ENCODE data around the gene HNF4A. TPM values are rescaled to one million over a fixed set of nuclear protein-coding genes. Genes with fewer than 3 reads are reported as not detected.

HNF4A gene
- total RNA-seq, 1 donor, result not detected

DNA sequence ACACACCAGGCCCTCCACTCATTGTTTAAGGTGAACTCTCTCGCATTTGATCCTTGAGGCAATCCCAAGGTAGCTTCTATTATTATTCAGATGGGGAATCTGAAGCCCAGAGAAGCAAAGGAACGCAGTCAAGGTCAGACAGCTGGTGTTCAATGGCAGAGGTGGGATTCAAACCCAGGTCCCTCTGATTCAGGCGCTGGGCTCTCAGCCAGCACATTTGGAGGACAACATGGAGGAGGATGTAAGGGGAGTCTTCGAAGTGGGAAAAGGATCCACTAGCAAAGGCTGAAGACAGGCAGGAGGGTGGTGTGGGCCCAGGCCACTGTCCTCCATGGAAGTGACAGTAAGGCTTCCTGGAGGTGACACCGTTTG is 106.3 kb downstream of the HNF4A start:
- Histone ChIP-seq H2AFZ (ENCODE audit: low read length) (no peak overlapping the region), H3K27ac (ENCODE audit: low read depth, low read length) (no peak overlapping the region), H3K27me3 (ENCODE audit: insufficient read depth, low read length) (no peaks in the 10 kb centered on the region), H3K4me2 (ENCODE audit: insufficient read depth, low read length) (no peak overlapping the region), H3K9me3 (ENCODE audit: low read depth, low read length) (no peaks in the 10 kb centered on the region), H4K20me1 (ENCODE audit: insufficient read depth, low read length) (no peaks in the 10 kb centered on the region), H3K36me3 (ENCODE audit: insufficient read depth, low read length) (no peaks in the 10 kb centered on the region), H3K79me2 (ENCODE audit: insufficient read depth, low read length) (no peaks in the 10 kb centered on the region), H3K4me1 (ENCODE audit: insufficient read depth, low read length) (no peaks in the 10 kb centered on the region), H3K4me3 (ENCODE audit: insufficient read depth, low read length) (no peak overlapping the region)
- TF ChIP-seq, protein P1, sequence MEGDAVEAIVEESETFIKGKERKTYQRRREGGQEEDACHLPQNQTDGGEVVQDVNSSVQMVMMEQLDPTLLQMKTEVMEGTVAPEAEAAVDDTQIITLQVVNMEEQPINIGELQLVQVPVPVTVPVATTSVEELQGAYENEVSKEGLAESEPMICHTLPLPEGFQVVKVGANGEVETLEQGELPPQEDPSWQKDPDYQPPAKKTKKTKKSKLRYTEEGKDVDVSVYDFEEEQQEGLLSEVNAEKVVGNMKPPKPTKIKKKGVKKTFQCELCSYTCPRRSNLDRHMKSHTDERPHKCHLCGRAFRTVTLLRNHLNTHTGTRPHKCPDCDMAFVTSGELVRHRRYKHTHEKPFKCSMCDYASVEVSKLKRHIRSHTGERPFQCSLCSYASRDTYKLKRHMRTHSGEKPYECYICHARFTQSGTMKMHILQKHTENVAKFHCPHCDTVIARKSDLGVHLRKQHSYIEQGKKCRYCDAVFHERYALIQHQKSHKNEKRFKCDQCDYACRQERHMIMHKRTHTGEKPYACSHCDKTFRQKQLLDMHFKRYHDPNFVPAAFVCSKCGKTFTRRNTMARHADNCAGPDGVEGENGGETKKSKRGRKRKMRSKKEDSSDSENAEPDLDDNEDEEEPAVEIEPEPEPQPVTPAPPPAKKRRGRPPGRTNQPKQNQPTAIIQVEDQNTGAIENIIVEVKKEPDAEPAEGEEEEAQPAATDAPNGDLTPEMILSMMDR (IDR thresholded peaks at IDR 0.05; ENCODE audit: extremely low read depth, low read depth, low read length), result no peak
- DNase-seq (ENCODE audit: insufficient read length, low spot score, missing footprints), result no peak

DNA sequence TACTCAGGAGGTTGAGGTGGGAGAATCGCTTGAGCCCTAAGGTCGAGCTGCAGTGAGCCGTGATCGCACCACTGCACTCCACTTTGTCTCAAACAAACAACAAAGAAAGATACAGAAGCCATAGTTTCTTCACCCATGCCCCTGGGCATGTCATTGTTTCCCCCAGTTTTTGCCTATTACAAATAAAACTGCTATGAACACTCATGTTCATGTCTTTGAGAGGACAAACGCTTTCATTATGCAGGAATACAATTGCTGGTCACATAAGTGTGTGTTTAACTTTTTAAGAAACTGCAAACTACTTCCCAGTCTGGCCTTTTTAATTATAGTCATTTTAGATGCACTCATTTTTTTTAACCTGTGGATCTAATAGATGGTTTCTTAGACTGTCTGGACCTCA is 108.0 kb downstream of the HNF4A start:
- Histone ChIP-seq H3K79me2 (ENCODE audit: insufficient read depth, low read length) (no peaks in the 10 kb centered on the region), H2AFZ (ENCODE audit: low read length) (no peak overlapping the region), H4K20me1 (ENCODE audit: insufficient read depth, low read length) (no peaks in the 10 kb centered on the region), H3K4me2 (ENCODE audit: insufficient read depth, low read length) (no peak overlapping the region), H3K9me3 (ENCODE audit: low read depth, low read length) (no peaks in the 10 kb centered on the region), H3K36me3 (ENCODE audit: insufficient read depth, low read length) (no peaks in the 10 kb centered on the region), H3K4me1 (ENCODE audit: insufficient read depth, low read length) (peaks cover 10% of the 10 kb centered on the region), H3K27me3 (ENCODE audit: insufficient read depth, low read length) (no peaks in the 10 kb centered on the region), H3K27ac (ENCODE audit: low read depth, low read length) (no peak overlapping the region), H3K4me3 (ENCODE audit: insufficient read depth, low read length) (no peak overlapping the region)
- no peak for DNase-seq (ENCODE audit: insufficient read length, low spot score, missing footprints)
- TF ChIP-seq, protein P1 (IDR thresholded peaks at IDR 0.05; ENCODE audit: extremely low read depth, low read depth, low read length), result no peak

DNA sequence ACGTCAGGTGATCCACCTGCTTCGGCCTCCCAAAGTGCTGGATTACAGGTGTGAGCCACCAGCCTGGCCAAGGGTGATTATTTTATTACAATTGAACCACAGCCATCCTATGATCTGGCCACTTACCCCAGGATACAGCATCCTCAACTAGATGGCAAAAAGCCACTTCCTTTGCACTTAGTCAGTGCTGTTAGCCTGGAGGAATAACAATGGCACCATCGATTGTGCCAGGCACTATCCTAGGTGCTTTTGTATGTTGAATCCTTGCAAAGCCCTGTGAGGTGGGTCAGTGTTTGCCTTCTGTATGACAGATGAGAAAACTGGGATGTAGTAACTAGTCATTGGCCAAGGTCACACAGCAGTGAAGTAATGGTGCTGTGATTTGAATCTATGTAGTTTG is 109.0 kb downstream of the HNF4A start:
- H3K79me2 ChIP-seq (ENCODE audit: insufficient read depth, low read length), result no peaks in the 10 kb centered on the region
- peaks cover 10% of the 10 kb centered on the region for H3K4me1 ChIP-seq (ENCODE audit: insufficient read depth, low read length)
- no peak overlapping the region for H3K4me2 ChIP-seq (ENCODE audit: insufficient read depth, low read length)
- no peak for DNase-seq (ENCODE audit: insufficient read length, low spot score, missing footprints)
- no peaks in the 10 kb centered on the region for H4K20me1 ChIP-seq (ENCODE audit: insufficient read depth, low read length)
- TF ChIP-seq, protein P1 (IDR thresholded peaks at IDR 0.05; ENCODE audit: extremely low read depth, low read depth, low read length), result no peak
- no peak overlapping the region for H3K4me3 ChIP-seq (ENCODE audit: insufficient read depth, low read length)
- H3K27ac ChIP-seq (ENCODE audit: low read depth, low read length), result no peak overlapping the region
- no peaks in the 10 kb centered on the region for H3K36me3 ChIP-seq (ENCODE audit: insufficient read depth, low read length)
- H3K27me3 ChIP-seq (ENCODE audit: insufficient read depth, low read length), result no peaks in the 10 kb centered on the region
- H2AFZ ChIP-seq (ENCODE audit: low read length), result no peak overlapping the region
- no peaks in the 10 kb centered on the region for H3K9me3 ChIP-seq (ENCODE audit: low read depth, low read length)

DNA sequence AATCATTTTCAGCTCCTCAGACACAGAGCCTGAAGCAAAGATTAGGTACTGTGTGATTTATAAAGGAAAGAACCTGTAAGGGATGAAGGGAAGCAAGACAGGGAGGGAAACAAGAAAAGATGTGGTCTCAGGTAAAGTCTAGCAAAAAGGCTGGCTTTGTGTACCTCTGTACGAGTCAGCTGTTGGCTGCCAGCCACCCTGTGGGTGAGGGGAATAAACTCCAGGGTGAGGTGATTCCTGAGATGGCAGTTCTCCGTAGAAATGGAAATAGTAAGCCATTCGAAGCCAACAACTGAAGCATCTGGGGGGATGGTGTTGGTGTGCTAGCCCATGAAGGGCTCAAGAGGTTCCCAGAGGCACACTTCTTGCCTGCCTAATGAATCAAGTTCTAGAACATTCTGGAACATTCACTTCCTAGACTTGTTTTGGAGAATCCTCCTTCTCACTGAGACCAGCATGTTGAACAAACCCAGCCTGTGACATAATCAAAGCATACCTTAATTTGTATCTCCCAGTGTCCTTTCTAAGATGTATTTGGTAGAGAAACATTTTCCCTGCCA is 109.6 kb downstream of the HNF4A start:
- Histone ChIP-seq H3K4me1 (ENCODE audit: insufficient read depth, low read length) (peaks cover 10% of the 10 kb centered on the region), H4K20me1 (ENCODE audit: insufficient read depth, low read length) (no peaks in the 10 kb centered on the region), H3K4me2 (ENCODE audit: insufficient read depth, low read length) (no peak overlapping the region), H3K27me3 (ENCODE audit: insufficient read depth, low read length) (no peaks in the 10 kb centered on the region), H3K36me3 (ENCODE audit: insufficient read depth, low read length) (no peaks in the 10 kb centered on the region), H3K79me2 (ENCODE audit: insufficient read depth, low read length) (no peaks in the 10 kb centered on the region), H2AFZ (ENCODE audit: low read length) (no peak overlapping the region), H3K27ac (ENCODE audit: low read depth, low read length) (no peak overlapping the region), H3K9me3 (ENCODE audit: low read depth, low read length) (no peaks in the 10 kb centered on the region), H3K4me3 (ENCODE audit: insufficient read depth, low read length) (no peak overlapping the region)
- TF ChIP-seq, protein P1 (IDR thresholded peaks at IDR 0.05; ENCODE audit: extremely low read depth, low read depth, low read length), result no peak
- no peak for DNase-seq (ENCODE audit: insufficient read length, low spot score, missing footprints)
